GM13976 (cell line): ENCODE data around the gene SLC35D2.
"Not testable (repeated sequence)": the region's sequence is repeated elsewhere in the genome, so short reads cannot be mapped to it uniquely, and the experiment has no call there.

ENCODE experiments used
- DNase-seq: peaks from one replicate; pipeline ENCODE4 v3.0.0; 2012; ENCODE audit warnings: low spot score
- CTCF ChIP-seq: IDR thresholded peaks from 2 replicates; pipeline ENCODE4 v1.5.1; 2012; ENCODE audit warnings: borderline replicate concordance, mild to moderate bottlenecking; ENCODE audit not compliant: insufficient read depth; ENCODE audit errors: extremely low read depth, missing control alignments, control extremely low read depth
- in situ Hi-C: fragments of 300-500 bp; cut with MboI; formaldehyde crosslinking; loops from one replicate; pipeline ENCODE4 v1.12.0; 2022; ENCODE audit warnings: low sequenced_read_pairs, mixed read lengths, inconsistent platforms; ENCODE audit not compliant: unreplicated experiment

The SLC35D2 gene

GRCh38 chr9:96340707-96341106 lies 42.8 kb downstream of the SLC35D2 start:
- no peak for TF ChIP-seq CTCF
- DNase-seq = no peak
- in situ Hi-C loops = no loop called here

- no peak for TF ChIP-seq CTCF
- in situ Hi-C loops = loop anchor here (10.0 kb wide), 1 partner anchor 317 kb away; the partner anchor contains the start of gene PRXL2C
- DNase-seq = no peak
Observed at GRCh38 chr9:96338299-96338698, 45.2 kb downstream of the SLC35D2 start.

- no peak for DNase-seq
- in situ Hi-C loops = loop anchor here (10.0 kb wide), 1 partner anchor 321 kb away; the partner anchor contains the start of gene PRXL2C
- TF ChIP-seq CTCF = no peak
Observed at GRCh38 chr9:96333958-96334357, 49.6 kb downstream of the SLC35D2 start.

- in situ Hi-C loops = loop anchor here (10.0 kb wide), 1 partner anchor 323 kb away; the partner anchor contains the start of gene PRXL2C
- no peak for DNase-seq
Observed at GRCh38 chr9:96331236-96331947, 52.1 kb downstream of the SLC35D2 start.

GRCh38 chr9:96327694-96328352 lies 55.7 kb downstream of the SLC35D2 start:
- peak; percentile 57 for TF ChIP-seq CTCF
- DNase-seq = peak; percentile 66
- in situ Hi-C loops = no loop called here

More at GRCh38 chr9:96331236-96331947, 52.1 kb downstream of the SLC35D2 start:
- TF ChIP-seq CTCF = no peak

- TF ChIP-seq CTCF = no peak
- DNase-seq = no peak
- in situ Hi-C loops = no loop called here
Observed at GRCh38 chr9:96323169-96323568, 60.3 kb downstream of the SLC35D2 start.

GRCh38 chr9:96322736-96323135 lies 60.8 kb downstream of the SLC35D2 start:
- in situ Hi-C loops, DNase-seq: not testable (repeated sequence)

GRCh38 chr9:96322210-96322609 lies 61.3 kb downstream of the SLC35D2 start:
- DNase-seq, in situ Hi-C loops: not testable (repeated sequence)
